Right ventricle myocardium inferior (tissue), 1 donor: ENCODE measurements around the gene GALNT1. TPM values are rescaled to one million over a fixed set of nuclear protein-coding genes. Genes with fewer than 3 reads are reported as not detected.

ENCODE experiments used
- ATAC-seq: fragments of 200-7000 bp; cut with Tn5 transposase; one replicate; pipeline ENCODE4 v1.9.1; 2020; ENCODE audit warnings: mild to moderate bottlenecking, moderate library complexity
- DNase-seq: peaks from one replicate; pipeline ENCODE4 v3.0.0; 2021; ENCODE audit errors: missing footprints
- intact Hi-C: fragments of 100-400 bp; cut with DNase I; formaldehyde crosslinking; loops from one replicate; pipeline ENCODE4 v1.11.0; 2022
- total RNA-seq: library from RNA; stranded (reverse); fragmentation: NEBNext Ultra II Directional; extraction: Animal tissue kit (Norgen Biotek cat#: 25700); gene quantifications from one replicate; pipeline ENCODE4 v1.2.1, GENCODE V29; 2021
- donor health status: DM: no; HTN: yes; CAD: no; lungs with severe emphysema.

Gene GALNT1
- total RNA-seq, 1 donor from 2014 or later = 53.2 TPM

DNA sequence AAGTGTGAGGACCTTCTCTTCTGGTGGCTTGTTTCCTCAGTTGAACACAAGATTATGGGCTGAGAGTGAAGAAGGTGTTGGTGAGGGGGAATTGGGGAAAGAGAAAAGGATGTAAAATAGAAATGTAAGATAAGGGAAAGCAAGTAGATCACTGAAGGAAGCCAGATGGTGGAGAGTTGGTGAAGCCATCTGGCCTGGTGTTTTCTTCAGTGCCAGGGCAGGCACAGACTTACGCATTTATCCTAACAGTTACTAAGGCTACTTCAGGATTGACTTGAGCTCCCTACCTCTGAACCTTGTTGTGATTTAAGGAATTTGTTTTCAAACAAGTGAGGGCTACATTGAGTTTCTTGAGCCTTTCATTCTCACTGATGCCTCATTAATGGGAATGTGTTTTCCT, 113.8 kb downstream of the GALNT1 start:
- no peak for ATAC-seq
- DNase-seq = no peak
- intact Hi-C loops = loop anchor here (10.0 kb wide), 2 partner anchors 201 to 281 kb away; partner anchors contain the start of gene INO80C

DNA sequence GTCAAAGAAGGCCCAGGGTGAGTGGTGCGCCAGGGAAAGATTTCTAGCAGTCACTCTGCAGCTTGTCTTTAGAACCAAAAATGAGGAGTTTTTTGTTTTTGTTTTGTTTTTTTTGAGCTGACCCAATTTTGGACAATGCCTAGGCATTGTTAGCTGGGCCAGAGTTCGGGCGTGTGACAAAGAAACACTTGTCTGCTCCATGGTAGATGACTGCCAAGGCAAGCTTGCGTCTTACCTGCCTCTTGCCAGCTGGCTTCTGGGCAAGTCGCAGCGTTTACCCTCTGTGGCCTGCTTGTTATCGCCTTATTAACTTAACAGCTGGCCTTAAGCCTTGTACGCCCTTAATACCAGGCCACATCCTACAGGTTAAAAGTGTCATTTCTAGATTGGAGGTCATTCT, 114.3 kb downstream of the GALNT1 start:
- peak; percentile 81 for DNase-seq
- intact Hi-C loops = loop anchor here (2.0 to 10.0 kb wide), 3 partner anchors 113 to 281 kb away; partner anchors contain the start of gene INO80C
- peak; percentile 94 for ATAC-seq

DNA sequence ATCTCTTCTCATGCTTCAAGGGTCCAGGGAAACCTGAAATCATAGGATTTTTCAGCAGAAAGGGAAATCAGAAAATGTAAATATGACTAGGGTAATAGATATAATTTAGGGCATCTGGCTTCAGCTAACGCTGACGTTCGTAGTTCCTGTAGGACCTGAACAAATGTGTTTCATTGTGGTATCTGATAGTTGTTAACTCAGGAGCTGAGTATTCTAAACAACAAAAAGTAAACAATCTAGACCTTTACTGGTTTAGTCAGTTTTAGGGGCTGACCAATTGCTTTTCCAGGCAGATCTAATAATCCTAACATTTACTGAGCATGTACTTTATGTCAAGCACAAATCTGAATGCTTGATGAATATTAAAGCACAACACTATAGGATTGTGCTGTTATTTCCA, 114.8 kb downstream of the GALNT1 start:
- intact Hi-C loops = loop anchor here (2.0 to 10.0 kb wide), 3 partner anchors 114 to 282 kb away; partner anchors contain the start of gene INO80C
- no peak for ATAC-seq

DNA sequence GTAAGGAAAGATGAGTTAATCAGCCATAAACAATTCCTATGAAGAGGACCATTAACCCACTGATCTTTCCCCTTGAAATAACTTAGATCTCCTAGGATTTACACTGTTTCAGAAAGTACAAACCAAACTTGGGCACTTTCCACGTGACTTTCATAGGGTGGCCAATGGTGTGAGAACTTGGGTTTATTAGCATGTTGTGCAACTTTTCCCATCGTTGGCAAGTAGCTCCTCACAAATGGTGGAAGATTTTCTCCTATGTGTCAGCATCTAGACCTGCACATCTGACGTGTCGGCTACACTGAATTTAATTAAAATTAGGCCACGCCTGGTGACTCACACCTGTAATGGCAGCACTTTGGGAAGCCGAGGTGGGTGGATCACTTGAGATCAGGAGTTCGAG, 116.3 kb downstream of the GALNT1 start:
- DNase-seq (no peak), ATAC-seq (no peak)
- intact Hi-C loops = loop anchor here (2.0 to 10.0 kb wide), 3 partner anchors 115 to 283 kb away; partner anchors contain the start of gene INO80C

More for the DNA sequence above, 114.8 kb downstream of the GALNT1 start:
- DNase-seq = no peak

DNA sequence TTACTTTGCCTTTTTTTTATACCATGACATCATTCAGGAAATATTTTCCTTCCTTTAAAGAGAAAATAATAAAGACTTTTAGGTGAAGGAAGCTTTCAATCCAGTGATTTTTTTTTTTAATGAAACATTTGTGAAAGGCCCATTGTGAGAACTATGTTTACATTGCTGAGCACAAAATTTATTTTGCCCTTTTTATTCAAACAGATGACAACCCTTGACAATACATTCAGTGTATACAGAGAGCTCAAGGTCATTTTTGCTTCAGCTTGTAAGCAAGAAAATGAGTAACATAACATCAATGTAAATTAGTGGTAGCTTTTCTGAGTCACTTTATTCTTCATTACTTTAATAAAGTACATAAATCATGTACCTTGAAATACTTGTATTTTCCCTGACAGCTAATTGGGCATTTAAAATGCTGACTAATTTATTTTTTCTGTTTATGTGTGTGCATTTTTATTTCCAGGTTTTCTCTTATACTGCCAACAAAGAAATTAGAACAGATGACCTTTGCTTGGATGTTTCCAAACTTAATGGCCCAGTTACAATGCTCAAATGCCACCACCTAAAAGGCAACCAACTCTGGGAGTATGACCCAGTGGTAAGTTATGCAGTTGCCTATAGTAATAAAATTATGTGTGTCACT, 121.6 kb downstream of the GALNT1 start:
- ATAC-seq (no peak), DNase-seq (no peak)
- intact Hi-C loops = no loop called here

DNA sequence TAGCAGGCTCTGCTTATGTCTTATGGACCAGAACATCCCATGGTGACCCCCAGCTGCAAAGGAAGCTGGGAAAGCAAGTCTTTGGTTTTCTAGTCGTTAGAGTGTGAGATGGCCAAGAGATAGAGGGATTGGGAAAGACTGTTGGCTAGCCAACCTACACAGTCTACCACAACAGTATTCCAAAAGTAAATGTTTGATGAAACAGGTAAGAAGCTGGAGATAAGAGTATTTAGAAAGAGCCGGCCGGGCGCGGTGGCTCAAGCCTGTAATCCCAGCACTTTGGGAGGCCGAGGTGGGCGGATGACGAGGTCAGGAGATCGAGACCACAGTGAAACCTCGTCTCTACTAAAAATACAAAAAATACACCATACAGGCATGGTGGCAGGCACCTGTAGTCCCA, 124.4 kb downstream of the GALNT1 start:
- no peak for ATAC-seq
- intact Hi-C loops = no loop called here
- DNase-seq = no peak

DNA sequence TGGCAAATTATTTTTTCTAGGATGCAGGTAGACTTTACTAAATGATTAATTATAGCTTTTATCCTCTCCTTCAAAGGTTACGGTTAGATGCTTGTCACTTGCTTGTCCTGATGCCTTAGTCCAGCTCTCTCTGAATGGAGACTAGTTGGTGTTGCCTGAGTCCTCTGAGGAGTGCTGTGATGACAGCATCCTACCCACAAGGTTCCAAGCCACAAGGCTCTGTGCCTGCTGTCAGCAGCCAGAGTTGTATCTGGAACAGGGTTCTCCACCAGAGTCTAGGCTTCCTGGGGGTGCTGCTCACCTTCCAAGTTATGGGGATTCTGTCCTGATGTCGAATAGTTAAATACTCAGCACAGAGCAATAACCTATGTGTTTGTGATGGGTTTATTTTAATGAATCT, 125.7 kb downstream of the GALNT1 start:
- intact Hi-C loops = no loop called here
- DNase-seq (no peak), ATAC-seq (peak; percentile 83)

DNA sequence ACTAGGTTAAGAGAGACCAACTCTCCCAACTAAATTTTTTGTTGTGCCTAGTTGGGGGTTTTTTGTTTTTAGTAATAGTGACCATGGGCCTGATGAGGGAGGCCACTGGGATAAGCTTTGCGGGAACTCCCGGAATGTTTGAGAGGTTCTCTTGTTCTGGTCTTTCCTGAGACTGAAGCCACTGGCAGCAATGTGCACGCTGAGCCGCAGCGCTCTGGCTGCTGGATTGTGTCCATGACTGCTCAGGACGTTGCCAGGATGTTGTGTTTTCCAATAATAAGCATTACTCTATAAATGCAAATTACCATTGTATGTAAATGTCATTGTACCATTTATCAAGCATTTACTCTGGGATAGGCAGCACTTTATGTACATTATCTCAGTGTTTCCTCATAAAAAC, 126.1 kb downstream of the GALNT1 start:
- intact Hi-C loops = no loop called here
- peak; percentile 67 for ATAC-seq
- no peak for DNase-seq

DNA sequence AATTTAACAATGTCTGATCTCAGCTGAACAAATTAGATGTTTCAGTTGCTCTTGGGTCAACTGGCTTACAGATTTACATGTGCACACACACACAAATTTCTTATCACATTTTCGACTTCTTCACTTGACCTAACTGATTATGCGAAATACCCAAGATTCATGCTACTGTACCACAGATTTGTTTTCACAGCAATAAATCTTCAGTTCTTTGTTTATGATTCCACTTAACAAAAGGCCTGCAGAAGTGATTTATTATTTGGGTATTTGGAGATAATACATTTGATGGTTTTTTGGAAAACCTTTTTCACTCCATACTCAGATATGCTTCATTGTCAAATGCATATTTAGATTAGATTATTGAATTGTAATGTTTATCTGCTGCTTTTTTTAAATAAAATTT, 129.0 kb downstream of the GALNT1 start:
- intact Hi-C loops = no loop called here
- ATAC-seq = no peak
- DNase-seq = no peak

DNA sequence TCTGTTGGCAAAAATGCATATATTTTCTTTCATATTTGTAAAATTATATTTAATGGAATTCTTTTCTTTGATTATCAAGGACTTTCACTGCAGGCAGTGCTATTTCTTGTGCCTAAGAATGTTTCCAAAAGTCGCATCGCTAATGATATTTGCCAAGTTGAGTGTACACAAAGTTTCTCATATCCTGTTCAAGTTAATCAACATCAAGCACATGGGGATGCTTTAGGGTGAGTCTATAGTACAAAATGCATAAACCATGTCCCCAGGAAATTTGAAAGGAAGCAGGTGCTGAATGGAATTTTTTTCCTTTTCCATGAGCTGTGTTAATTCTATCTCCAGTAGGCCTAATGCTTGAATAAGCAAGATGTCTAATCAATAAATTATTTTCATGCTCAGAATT, 129.7 kb downstream of the GALNT1 start:
- no peak for DNase-seq
- ATAC-seq = no peak
- intact Hi-C loops = no loop called here

DNA sequence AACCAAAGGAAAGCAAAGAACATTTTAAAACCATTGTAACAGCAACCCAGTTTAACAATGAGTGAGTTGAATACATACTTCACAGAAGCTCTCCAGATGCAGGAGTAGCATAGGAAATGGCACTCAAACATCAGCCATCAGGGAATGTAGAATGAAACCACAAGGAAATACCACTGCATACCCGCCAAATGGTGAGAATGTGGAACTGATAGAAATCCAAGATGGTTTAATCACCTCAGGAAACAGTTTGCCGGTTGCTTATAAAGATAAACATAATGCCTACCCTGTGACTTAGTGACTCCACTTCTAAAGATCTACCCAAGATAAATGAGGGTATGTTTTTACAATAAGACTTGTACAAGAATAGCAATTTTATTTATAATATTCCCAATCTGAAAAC, 132.0 kb downstream of the GALNT1 start:
- intact Hi-C loops = no loop called here
- ATAC-seq (no peak), DNase-seq (no peak)

DNA sequence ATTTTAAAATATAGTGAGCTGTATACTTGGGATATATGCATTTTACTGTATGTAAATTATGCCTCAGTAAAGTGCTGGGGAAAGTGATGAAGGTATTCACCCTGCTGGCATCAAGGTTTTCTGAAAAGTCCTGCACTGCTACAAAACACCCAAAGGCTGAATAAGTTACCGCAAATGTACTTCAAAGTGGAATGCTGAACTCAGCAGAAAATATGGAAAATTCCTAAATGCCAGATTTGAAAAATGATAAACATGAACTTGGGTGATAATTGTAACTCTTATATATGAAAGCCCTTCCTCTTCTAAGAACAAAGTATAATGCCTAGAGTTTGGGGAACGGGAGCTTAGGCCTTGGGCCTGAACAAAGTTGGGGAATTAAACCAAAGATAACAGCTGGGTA, 133.0 kb downstream of the GALNT1 start:
- intact Hi-C loops = no loop called here
- DNase-seq = no peak
- no peak for ATAC-seq

DNA sequence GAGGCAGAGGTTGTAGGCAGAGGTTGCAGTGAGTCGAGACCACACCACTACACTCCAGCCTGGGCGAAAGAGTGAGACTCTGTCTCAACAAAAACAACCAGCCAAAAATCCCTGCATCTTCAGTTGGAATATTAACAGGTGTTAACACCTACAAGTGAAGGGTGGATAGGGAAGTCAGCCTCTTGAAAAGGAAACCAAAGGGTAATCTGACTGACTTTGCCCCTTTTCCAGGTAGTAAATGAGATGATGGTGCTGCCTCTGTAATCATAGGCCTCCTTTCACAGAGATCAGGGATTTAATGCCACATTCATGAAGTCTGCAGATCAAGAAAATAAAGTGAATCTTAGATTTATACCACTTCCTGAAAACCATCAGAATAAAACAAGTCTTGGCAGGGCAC, 133.6 kb downstream of the GALNT1 start:
- ATAC-seq (no peak), DNase-seq (no peak)
- intact Hi-C loops = no loop called here

DNA sequence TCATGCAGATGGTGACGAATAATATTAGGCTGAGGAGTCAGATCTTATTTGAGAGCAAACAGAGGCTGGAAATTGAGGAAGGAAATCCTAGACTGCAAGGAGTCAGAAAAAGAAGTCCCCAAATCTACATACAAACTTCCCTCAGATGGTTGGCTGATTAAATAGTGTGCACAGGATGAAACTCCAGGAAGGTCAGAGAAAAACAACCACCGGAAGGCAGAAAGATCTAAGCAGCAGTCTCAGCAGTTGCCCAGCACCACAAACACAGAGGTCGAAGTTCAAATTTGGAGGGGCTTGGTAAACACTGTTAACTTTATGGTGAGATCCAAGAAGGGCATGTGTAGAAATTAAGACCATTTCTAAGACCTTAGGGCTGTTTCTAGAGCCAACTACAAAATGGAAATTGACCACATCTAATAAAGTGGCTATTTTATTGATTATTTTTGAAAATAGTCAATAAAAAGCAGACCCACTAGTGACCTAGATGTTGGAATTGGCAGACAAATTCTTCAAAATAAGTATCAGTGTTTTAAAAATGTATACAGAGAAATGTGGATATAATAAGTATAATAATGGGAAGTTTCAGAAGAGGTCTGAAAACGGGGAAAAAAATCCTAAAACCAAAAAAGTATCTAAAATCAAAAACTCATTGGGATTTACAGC, 134.8 kb downstream of the GALNT1 start:
- DNase-seq (no peak), ATAC-seq (no peak)
- intact Hi-C loops = no loop called here

DNA sequence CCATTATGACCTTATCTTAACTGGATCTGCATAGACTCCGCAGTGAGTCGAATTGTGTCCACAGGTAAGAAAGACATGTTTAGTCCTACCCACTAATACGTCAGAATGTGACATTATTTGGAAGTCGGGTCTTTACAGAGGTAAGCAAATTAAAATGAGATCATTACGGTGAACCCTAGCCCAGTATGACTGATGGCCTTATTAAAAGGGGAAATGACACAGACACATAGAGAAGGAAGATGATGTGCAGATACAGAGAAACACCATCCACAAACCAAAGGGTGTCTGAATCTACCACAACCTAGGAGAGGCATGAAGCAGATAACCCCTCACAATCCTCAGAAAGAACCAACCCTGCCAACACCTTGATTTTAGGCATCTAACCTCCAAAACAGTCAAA, 135.6 kb downstream of the GALNT1 start:
- DNase-seq = no peak
- intact Hi-C loops = no loop called here
- no peak for ATAC-seq

DNA sequence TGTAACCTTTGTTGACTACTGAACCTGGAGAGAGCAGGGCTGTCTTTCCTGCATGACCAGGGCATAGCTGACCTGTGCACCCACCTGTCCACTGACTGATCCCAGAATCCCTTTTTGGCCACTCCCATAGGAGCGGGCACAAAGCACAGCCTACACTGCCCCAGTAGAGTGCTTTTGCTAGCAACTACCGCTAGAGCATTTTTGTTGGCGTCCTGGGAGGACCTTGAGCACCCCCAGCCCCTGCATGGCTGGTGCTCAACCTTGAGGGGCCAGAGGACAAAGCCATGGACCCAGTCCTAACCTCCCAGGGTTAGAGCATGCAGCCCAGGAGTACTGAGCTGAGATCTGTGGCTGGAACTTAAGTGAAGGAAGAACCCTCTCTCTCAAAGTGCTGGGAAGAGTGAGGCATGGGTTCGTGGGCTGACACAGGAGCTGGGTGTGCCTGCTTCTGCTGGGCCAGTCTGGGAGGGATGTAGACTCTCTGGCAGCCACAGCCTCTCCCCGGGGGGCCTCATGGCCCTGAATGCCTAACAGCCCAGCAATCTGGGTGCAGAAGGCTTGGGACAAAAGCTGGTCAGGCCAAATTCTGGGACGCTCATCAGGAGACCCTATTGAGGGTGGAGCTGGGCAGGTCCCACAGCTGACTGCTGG, 140.0 kb downstream of the GALNT1 start:
- intact Hi-C loops = no loop called here
- DNase-seq (no peak), ATAC-seq (no peak)

DNA sequence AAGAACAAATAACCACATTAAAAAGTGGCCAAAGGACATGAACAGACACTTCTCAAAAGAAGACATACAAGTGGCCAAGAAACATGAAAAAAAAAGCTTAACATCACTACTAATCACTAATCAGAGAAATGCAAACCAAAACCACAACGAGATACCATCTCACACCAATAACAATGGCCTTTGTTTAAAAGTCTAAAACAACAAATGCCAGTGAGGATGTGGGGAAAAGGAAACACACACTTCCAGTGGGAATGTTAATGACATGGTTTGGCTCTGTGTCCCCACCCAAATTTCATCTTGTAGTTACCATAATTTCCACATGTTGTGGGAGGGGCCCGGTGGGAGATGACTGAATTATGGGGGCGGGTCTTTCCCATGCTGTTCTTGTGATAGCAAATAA, 147.1 kb downstream of the GALNT1 start:
- intact Hi-C loops = no loop called here
- ATAC-seq (no peak), DNase-seq (no peak)

DNA sequence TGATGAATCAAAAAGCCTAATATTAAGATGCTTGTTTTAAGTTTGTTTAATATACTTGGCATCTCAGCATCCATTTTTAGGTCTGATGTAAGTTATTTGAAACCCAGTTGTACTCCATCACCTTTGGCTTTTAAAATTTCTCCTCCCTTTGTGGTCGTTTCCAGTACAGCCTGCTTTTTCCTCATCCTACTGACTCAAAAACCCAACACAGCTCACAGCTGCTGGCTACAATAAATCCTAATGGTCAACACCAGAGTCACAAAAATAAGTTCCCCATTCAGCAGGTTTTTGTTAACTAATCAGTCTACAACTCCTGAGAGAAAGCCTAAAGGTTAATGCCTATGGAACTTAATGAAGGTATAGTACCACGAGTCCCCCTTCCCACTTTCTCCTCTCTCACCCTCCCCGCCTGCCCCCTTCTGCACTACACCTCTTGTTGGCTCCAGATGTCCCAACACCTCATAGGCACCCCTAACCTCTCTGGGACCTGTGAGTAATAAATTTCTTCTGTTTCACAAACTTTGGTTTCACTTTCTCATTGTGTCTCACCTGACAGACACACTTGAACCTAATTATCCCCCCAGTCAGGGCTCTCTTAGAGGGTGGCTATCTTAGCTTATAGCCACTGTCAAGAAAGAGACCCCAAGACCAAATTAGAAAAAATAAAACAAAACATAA, 148.6 kb downstream of the GALNT1 start:
- DNase-seq (no peak), ATAC-seq (no peak)
- intact Hi-C loops = no loop called here

DNA sequence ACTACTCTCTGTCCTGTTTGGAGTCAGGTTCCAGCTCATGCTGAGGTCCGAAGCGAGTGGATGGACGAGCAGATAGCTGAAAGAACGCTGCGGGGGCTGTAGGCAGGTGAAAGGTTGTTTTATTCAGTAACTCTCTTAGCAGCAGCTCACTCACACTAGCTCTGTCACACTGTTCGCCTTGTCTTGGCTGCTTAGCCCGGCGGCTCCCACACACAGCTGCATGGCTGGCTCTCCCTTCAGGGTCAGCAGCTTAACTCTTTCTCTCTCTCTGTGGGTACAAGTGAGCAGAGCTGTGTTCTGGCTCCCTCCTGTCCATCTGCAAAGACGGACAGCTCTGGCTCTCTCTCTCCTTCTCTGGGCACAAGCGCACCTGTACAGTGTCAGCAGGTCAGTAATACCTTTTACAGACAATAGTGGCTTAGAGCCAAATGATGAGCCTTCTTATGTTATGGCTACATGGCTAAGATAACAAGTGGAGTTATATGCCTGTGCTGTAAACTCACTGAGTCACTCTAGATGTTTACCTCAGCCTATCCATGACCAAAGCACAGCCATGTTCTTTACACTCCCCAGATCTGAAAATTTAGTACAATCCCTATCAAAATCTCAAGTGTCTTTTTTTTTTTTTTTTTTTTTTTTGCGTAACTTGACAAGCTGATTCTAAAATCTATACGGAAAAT, 149.3 kb downstream of the GALNT1 start:
- ATAC-seq (peak; percentile 67), DNase-seq (no peak)
- intact Hi-C loops = no loop called here
